ENCODE data around the gene ARL10. TPM values are rescaled to one million over a fixed set of nuclear protein-coding genes. Genes with fewer than 3 reads are reported as not detected.

ARL10 gene
- total RNA-seq, 6 experiments from 2014 or later: 0.93 to 2.4 (median 1.1) TPM

- peaks cover 0 to 9% (median 0%) of the 10 kb centered on the region in 4 donors for H3K36me3 ChIP-seq
- H3K4me1 ChIP-seq: peaks cover 0 to 14% (median 4%) of the 10 kb centered on the region in 4 donors
- ATAC-seq (no peak), DNase-seq (no peak)
- no peaks in the 10 kb centered on the region for H3K27me3 ChIP-seq
- intact Hi-C loops (cut with DNase I): no loop called here
- WGBS (ENCODE audit: insufficient coverage, low coverage, low lambda C conversion rate, missing lambda C conversion rate): 76% methylated on average over 3 of the region's 4 CpGs
- H3K9me3 ChIP-seq: no peaks in the 10 kb centered on the region
- H3K27ac ChIP-seq: no peak overlapping the region
- no peak for TF ChIP-seq CTCF (IDR thresholded peaks at IDR 0.05)
- no peak for TF ChIP-seq POLR2A (IDR thresholded peaks at IDR 0.05)
- H3K4me3 ChIP-seq: no peak overlapping the region
These were observed 26.7 kb downstream of the ARL10 start for GRCh38 chr5:176391999-176392398.

GRCh38 chr5:176392526-176392925 lies 27.2 kb downstream of the ARL10 start:
- no peak for DNase-seq
- Histone ChIP-seq H3K27ac (no peak overlapping the region), H3K4me3 (no peak overlapping the region), H3K27me3 (no peaks in the 10 kb centered on the region), H3K4me1 (peaks cover 0 to 9% (median 1%) of the 10 kb centered on the region in 4 donors), H3K36me3 (peaks cover 0 to 9% (median 0%) of the 10 kb centered on the region in 4 donors), H3K9me3 (no peaks in the 10 kb centered on the region)
- no peak for TF ChIP-seq POLR2A (IDR thresholded peaks at IDR 0.05)
- no peak for TF ChIP-seq CTCF (IDR thresholded peaks at IDR 0.05)
- no CpG with 5 or more reads among the region's 11 CpGs for WGBS (ENCODE audit: insufficient coverage, low coverage, low lambda C conversion rate, missing lambda C conversion rate)
- ATAC-seq: no peak
- intact Hi-C loops (cut with DNase I): no loop called here

GRCh38 chr5:176394096-176394495 lies 28.8 kb downstream of the ARL10 start:
- Histone ChIP-seq H3K27me3 (no peaks in the 10 kb centered on the region), H3K36me3 (peaks cover 0 to 9% (median 0%) of the 10 kb centered on the region in 4 donors), H3K4me1 (peaks cover 0 to 6% (median 0%) of the 10 kb centered on the region in 4 donors), H3K9me3 (no peaks in the 10 kb centered on the region), H3K27ac (no peak overlapping the region), H3K4me3 (no peak overlapping the region)
- 80% methylated on average over 1 of the region's 9 CpGs for WGBS (ENCODE audit: insufficient coverage, low coverage, low lambda C conversion rate, missing lambda C conversion rate)
- ATAC-seq (no peak), DNase-seq (no peak)
- TF ChIP-seq POLR2A (IDR thresholded peaks at IDR 0.05) (no peak), CTCF (IDR thresholded peaks at IDR 0.05) (no peak)
- intact Hi-C loops (cut with DNase I): no loop called here

GRCh38 chr5:176394881-176395675 lies 29.8 kb downstream of the ARL10 start:
- H3K27me3 ChIP-seq: no peaks in the 10 kb centered on the region
- H3K36me3 ChIP-seq: peaks cover 0 to 9% (median 0%) of the 10 kb centered on the region in 4 donors
- intact Hi-C loops (cut with DNase I): no loop called here
- H3K4me3 ChIP-seq: no peak overlapping the region
- WGBS (ENCODE audit: insufficient coverage, low coverage, low lambda C conversion rate, missing lambda C conversion rate): 90% methylated on average over 7 of the region's 11 CpGs
- peaks cover 0 to under 1% (median 0%) of the 10 kb centered on the region in 4 donors for H3K4me1 ChIP-seq
- no peak for DNase-seq
- ATAC-seq: no peak
- no peak for TF ChIP-seq POLR2A (IDR thresholded peaks at IDR 0.05)
- TF ChIP-seq CTCF (IDR thresholded peaks at IDR 0.05): no peak
- no peaks in the 10 kb centered on the region for H3K9me3 ChIP-seq
- no peak overlapping the region for H3K27ac ChIP-seq
